Left lung (tissue), 10 donors: ENCODE data around the gene PUM1. TPM values are rescaled to one million over a fixed set of nuclear protein-coding genes. Genes with fewer than 3 reads are reported as not detected.

Source experiments
- ATAC-seq: fragments of 200-7000 bp; cut with Tn5 transposase; one replicate; pipeline ENCODE4 v1.9.1; 2020; ENCODE audit warnings: moderate library complexity
- DNase-seq, 4 donors: peaks; one replicate each; pipeline ENCODE4 v3.0.0-alpha.2; 2013 to 2020
- H3K27ac ChIP-seq, 2 donors: fragments of 200-600 bp; sonication (generic) in 1 of 2; one replicate each; pipeline versions ENCODE4 v1.5.0 to v1.8.0; 2020 to 2021
- H3K27me3 ChIP-seq, 2 donors: fragments of 200-600 bp; sonication (generic) in 1 of 2; one replicate each; pipeline versions ENCODE4 v1.5.0 to v1.8.0; 2020 to 2021
- H3K36me3 ChIP-seq, 2 donors: fragments of 200-600 bp; sonication (generic) in 1 of 2; one replicate each; pipeline versions ENCODE4 v1.5.0 to v1.8.0; 2020 to 2021
- H3K4me1 ChIP-seq, 2 donors: fragments of 200-600 bp; one replicate each; pipeline ENCODE4 v1.8.0; 2021
- H3K4me3 ChIP-seq, 2 donors: fragments of 200-600 bp; sonication (generic) in 1 of 2; one replicate each; pipeline versions ENCODE4 v1.5.0 to v1.8.0; 2020 to 2021; ENCODE audit warnings: mild to moderate bottlenecking in 1 of 2
- H3K9me3 ChIP-seq, 2 donors: fragments of 200-600 bp; sonication (generic) in 1 of 2; one replicate each; pipeline versions ENCODE4 v1.5.0 to v1.8.0; 2020 to 2021
- intact Hi-C, 2 donors: fragments of 100-400 bp; cut with DNase I; formaldehyde crosslinking; loops; one replicate each; pipeline versions ENCODE4 v1.11.2 to v1.14.2; 2022
- polyA plus RNA-seq, 6 donors: library from polyadenylated mRNA; unstranded; fragments of 120-200 nt; gene quantifications; one replicate each; pipeline ENCODE4 v1.2.1, GENCODE V29; 2013; ENCODE audit not compliant: insufficient read length in 6 of 6
- total RNA-seq, 2 donors: library from RNA; stranded (reverse); fragmentation: NEBNext Ultra II Directional; extraction: Animal tissue kit (Norgen Biotek cat#: 25700); gene quantifications; one replicate each; pipeline ENCODE4 v1.2.1, GENCODE V29; 2021
- TF ChIP-seq, protein P1 (sequence below), 2 donors: fragments of 200-600 bp; sonication (generic) in 1 of 2; IDR thresholded peaks; one replicate each; pipeline versions ENCODE4 v1.5.0 to v1.8.0; 2021; ENCODE audit warnings: antibody characterized with exemption in 2 of 2
- donor health status: DM: no; HTN: yes; CAD: no.
- donor health status: DM: no; HTN: no; CAD: no.

PUM1 gene
- total and polyA plus RNA-seq, 8 donors = 96.7 to 125 (median 108) TPM

DNA sequence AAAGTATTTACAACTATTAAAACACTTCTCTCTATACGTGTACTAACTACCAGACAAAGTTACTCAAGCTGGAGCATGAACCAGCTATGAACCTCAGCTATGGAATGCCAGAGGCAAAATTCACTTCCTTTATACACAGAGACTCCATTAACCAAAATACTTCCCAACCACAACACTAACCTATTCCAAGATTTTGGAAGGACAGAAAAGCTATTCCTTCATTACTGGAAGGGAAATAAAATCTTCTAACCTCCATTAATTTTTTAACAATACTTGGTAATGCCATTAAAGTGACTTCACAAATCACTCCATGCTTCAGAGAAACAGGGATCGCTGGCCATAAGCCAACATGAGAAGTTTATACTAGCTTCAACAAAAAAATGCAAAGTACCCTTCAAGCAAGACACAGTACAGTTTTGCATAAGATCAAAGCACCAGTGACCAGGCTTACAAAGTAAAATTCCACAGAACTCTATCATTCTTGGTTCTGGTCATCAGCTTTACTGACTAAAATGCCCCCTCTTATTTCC, 58.0 kb downstream of the PUM1 start:
- Histone ChIP-seq H3K9me3 (no peaks in the 10 kb centered on the region), H3K36me3 (peaks cover 0 to 30% of the 10 kb centered on the region in 2 donors), H3K4me3 (no peak overlapping the region), H3K4me1 (peaks cover 0 to 31% of the 10 kb centered on the region in 2 donors), H3K27ac (peak overlapping the region in 1 of 2 donors; percentile 30), H3K27me3 (no peaks in the 10 kb centered on the region)
- peak; percentile 79 for ATAC-seq
- TF ChIP-seq, protein P1, sequence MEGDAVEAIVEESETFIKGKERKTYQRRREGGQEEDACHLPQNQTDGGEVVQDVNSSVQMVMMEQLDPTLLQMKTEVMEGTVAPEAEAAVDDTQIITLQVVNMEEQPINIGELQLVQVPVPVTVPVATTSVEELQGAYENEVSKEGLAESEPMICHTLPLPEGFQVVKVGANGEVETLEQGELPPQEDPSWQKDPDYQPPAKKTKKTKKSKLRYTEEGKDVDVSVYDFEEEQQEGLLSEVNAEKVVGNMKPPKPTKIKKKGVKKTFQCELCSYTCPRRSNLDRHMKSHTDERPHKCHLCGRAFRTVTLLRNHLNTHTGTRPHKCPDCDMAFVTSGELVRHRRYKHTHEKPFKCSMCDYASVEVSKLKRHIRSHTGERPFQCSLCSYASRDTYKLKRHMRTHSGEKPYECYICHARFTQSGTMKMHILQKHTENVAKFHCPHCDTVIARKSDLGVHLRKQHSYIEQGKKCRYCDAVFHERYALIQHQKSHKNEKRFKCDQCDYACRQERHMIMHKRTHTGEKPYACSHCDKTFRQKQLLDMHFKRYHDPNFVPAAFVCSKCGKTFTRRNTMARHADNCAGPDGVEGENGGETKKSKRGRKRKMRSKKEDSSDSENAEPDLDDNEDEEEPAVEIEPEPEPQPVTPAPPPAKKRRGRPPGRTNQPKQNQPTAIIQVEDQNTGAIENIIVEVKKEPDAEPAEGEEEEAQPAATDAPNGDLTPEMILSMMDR (IDR thresholded peaks at IDR 0.05) = no peak
- peak in 2 of 4 donors; percentile 26 to 51 for DNase-seq
- intact Hi-C loops = no loop called here

DNA sequence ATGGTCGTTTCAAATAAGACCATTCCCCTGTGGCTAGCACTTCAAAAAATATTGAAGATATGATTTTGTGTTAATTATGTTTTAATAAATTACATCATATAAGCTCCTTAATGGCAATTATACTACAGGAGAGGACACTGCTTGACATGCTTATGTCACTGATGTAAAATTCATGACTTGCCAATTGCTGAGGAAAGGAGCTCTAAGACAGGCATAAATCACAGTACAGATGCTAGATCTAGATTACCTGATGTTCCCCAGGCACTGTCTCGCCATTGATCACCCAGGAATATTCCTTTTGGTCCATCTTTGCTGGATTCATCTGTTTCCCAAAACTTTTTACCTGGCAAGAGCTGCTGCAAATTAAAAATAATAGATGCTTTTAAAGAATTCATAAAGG, 58.8 kb downstream of the PUM1 start:
- intact Hi-C loops = no loop called here
- ATAC-seq (no peak), DNase-seq (no peak)
- Histone ChIP-seq H3K27ac (peak overlapping the region; percentile 16 to 30), H3K4me3 (no peak overlapping the region), H3K36me3 (peaks cover 0 to 30% of the 10 kb centered on the region in 2 donors), H3K9me3 (no peaks in the 10 kb centered on the region), H3K4me1 (peaks cover 0 to 31% of the 10 kb centered on the region in 2 donors), H3K27me3 (no peaks in the 10 kb centered on the region)
- TF ChIP-seq, protein P1 (IDR thresholded peaks at IDR 0.05) = no peak

DNA sequence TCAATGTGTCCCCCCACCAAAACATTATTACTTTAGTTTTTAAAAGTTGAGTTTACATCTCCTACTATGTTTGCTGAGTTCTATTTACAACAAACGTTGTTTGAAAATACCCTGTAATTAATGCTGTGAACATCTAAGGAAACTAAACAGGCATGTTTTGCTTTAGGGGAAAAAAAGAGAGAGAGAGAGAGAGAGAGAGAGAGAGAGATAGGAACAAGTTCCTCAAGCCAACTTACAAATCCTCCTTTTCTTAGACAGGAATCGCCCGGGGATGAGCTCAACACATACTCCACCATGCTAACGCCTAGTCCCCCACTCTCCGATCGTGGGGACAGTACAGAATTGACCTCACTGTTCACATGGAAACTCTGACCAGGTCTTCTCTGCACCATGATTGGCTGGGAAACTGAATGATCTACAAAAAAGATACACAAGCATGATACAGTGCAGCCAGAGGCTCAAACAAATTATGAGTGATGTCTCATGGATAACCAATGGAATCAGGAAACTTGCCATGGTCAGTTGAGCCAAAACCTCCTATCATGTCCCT, 59.8 kb downstream of the PUM1 start:
- ATAC-seq (no peak), DNase-seq (no peak)
- H3K9me3 ChIP-seq = no peaks in the 10 kb centered on the region
- no peak overlapping the region for H3K27ac ChIP-seq
- intact Hi-C loops = no loop called here
- H3K27me3 ChIP-seq = no peaks in the 10 kb centered on the region
- peaks cover 0 to 29% of the 10 kb centered on the region in 2 donors for H3K4me1 ChIP-seq
- H3K4me3 ChIP-seq = no peak overlapping the region
- H3K36me3 ChIP-seq = peaks cover 0 to 30% of the 10 kb centered on the region in 2 donors
- TF ChIP-seq, protein P1 (IDR thresholded peaks at IDR 0.05) = no peak

DNA sequence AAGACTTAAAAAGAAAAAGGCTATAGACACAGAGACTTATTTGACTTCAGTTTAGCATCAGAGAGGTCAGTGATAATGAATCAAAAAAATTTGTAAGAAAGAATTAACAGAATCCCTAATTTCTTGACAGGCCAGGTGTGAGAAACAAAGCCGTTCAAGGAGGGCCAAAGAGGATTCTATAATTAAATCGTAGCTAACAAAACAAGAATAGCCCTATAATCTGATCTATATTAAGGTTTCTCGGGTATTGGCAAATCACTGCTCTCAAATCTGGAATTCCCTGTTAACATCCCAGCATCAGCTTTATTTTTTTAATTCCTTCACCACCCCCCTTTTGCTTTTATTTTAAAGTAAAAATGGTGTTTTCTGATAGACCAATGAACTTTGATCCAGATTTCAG, 60.3 kb downstream of the PUM1 start:
- TF ChIP-seq, protein P1 (IDR thresholded peaks at IDR 0.05) = no peak
- H3K27me3 ChIP-seq = no peaks in the 10 kb centered on the region
- no peak overlapping the region for H3K27ac ChIP-seq
- intact Hi-C loops = no loop called here
- H3K4me3 ChIP-seq = no peak overlapping the region
- H3K36me3 ChIP-seq = peaks cover 0 to 30% of the 10 kb centered on the region in 2 donors
- DNase-seq = no peak
- H3K9me3 ChIP-seq = no peaks in the 10 kb centered on the region
- no peak for ATAC-seq
- peaks cover 0 to 29% of the 10 kb centered on the region in 2 donors for H3K4me1 ChIP-seq

DNA sequence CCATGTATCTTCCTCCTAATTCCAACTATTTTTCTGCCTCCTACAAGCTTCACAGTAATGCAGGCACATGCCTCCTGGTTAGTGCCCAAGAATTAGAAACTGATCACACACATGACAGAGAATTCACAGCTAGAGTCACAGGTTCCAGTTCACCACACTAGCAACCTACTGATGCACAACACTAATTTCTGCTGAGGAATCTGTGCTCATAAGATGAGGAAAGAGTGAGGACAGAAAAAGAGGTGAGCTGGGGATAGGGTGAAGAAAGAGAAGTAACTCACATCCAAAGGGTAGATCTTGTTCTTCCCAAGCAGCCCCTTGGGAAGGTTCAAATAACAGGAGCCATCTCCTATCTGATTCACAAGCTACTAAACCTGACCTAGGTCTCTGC, 61.3 kb downstream of the PUM1 start:
- no peak for ATAC-seq
- DNase-seq = no peak
- Histone ChIP-seq H3K9me3 (no peaks in the 10 kb centered on the region), H3K4me3 (no peak overlapping the region), H3K4me1 (peaks cover 0 to 22% of the 10 kb centered on the region in 2 donors), H3K36me3 (peaks cover 0 to 38% of the 10 kb centered on the region in 2 donors), H3K27ac (no peak overlapping the region), H3K27me3 (no peaks in the 10 kb centered on the region)
- TF ChIP-seq, protein P1 (IDR thresholded peaks at IDR 0.05) = no peak
- intact Hi-C loops = no loop called here
